HG03521 (cell line): Measurements from ENCODE around the gene MYH15.

Experiments
- ATAC-seq: cut with Tn5 transposase; IDR thresholded peaks from one replicate; pipeline ENCODE4 v1.9.1; 2021; ENCODE audit warnings: mild to moderate bottlenecking, moderate library complexity; ENCODE audit not compliant: unreplicated experiment

The MYH15 gene

GRCh38 chr3:108474581-108474980, 35.8 kb downstream of the MYH15 start:
- no peak for ATAC-seq

GRCh38 chr3:108473711-108474110, 36.7 kb downstream of the MYH15 start:
- no peak for ATAC-seq

DNA sequence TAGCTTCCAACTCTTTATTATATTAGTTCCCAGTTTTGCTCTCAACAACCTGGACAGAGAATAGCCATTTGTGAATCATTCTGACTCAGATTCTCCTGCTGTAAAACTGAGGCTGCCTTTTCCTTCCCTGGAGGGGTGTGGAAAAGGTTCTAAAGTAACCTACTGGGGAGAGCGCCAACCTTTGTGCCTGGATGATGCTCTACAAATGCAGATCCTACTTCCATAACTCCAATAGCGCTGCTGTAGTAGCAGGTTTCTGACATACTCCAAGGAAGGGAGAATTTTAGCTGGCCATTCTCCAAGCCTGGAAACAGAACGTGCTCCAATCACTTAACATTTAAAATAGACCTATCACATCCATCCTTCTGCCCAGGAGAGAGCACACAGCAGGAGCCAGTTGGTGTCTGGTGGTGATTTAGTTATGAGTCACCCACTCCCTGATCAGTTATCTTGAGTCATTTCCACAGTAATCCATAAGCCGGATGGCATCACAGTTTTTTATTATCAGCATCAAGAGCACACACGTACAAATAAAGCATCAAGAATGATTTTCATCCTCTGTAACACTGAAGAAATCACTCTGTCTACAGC, 38.3 kb downstream of the MYH15 start:
- no peak for ATAC-seq

GRCh38 chr3:108471426-108471825, 39.0 kb downstream of the MYH15 start:
- ATAC-seq: no peak

GRCh38 chr3:108469126-108469525, 41.3 kb downstream of the MYH15 start:
- no peak for ATAC-seq

GRCh38 chr3:108468577-108468976, 41.8 kb downstream of the MYH15 start:
- ATAC-seq: no peak

DNA sequence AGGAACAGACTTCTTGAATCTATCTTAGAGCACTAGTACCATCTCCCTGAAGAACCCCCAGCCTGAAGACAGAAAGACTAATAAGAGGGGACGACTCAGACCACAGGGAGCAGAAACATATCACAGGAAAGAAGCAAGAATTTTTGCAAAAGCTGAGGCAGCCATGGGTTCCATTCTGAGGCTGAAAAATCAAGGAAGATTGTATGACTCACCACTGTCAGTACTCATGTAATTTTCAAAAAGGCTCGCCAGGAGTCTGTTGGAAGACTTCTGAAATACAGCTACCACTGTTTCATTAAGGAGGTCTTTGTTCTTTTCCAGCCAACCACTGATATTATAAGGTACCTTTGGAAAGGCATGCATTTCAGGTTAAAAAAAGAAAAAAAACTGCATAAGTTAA, 47.5 kb downstream of the MYH15 start:
- ATAC-seq: no peak

- ATAC-seq: no peak
Observed at GRCh38 chr3:108461661-108462111, 48.7 kb downstream of the MYH15 start.

DNA sequence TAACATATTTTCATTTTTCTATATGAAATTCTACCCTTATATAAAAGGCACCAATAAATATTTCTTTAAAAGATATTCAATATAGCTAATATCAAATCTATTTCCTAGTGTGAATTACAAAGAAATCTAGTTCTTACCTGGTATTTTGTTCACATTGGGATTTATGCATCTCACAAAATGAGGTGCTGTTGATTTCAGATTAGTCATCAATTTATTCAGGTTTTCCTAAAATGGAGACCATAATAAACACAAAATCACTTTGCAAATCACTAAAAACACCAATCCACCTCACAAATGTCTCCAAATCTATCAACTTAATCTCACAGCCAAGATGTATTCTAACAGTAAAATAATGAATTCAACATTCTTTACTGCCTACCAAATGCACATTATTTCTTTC, 51.2 kb downstream of the MYH15 start:
- ATAC-seq: no peak

GRCh38 chr3:108455212-108455705, 55.1 kb downstream of the MYH15 start:
- no peak for ATAC-seq

- ATAC-seq: no peak
Observed at GRCh38 chr3:108453565-108453964, 56.8 kb downstream of the MYH15 start.

DNA sequence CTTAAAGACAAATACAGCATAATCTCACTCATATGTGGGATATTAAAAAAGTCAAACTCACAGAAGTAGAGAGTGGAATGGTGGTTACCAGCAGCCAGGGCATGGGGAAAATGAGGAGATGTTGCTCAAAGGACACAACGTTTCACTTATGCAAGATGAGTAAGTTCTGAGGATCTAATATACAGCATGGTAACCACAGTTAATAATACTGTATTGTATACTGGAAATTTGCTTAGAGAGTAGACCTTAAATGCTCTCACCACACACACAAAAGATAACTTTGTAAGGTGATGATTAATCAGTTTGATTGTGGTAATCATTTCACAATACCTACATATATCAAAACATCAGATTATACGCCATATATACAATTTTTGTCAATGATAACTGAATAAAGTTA, 60.0 kb downstream of the MYH15 start:
- no peak for ATAC-seq

DNA sequence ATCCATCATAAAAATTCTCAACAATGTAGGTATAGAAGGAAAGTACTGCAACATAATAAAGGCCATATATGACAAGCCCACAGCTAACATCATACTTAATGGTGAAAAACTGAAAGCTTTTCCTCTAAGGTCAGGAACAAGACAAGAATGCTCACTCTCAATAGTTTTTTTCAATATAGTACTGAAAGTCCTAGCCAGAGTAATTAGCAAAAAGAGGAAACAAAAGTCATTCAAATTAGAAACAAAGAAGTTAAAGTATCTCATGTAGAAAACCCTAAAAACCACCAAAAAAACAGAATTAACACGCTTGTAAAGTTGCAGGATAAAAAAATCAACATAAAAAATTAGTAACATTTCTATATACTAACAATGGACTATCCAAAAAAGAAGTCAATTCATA, 61.8 kb downstream of the MYH15 start:
- ATAC-seq: no peak

GRCh38 chr3:108447096-108447847, 63.1 kb downstream of the MYH15 start:
- ATAC-seq: no peak

DNA sequence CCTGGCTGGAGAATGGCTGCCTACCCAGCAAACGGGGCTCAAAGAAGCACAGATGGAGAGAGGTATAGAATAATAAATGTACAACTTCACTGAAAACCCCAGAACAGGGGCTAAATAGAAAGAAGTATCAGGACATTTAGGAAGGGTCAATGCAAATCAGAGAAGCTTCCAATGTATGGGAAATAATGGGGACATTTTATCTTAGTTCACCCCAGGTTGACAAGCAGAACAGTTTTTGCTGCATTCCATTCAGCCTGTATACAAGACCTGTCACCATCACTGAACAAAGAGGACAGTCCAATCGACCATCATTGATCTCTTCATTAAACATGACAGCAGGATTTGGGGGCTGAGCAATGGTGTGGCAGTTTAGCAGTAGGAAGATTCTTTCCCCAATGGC, 68.1 kb downstream of the MYH15 start:
- ATAC-seq: no peak

DNA sequence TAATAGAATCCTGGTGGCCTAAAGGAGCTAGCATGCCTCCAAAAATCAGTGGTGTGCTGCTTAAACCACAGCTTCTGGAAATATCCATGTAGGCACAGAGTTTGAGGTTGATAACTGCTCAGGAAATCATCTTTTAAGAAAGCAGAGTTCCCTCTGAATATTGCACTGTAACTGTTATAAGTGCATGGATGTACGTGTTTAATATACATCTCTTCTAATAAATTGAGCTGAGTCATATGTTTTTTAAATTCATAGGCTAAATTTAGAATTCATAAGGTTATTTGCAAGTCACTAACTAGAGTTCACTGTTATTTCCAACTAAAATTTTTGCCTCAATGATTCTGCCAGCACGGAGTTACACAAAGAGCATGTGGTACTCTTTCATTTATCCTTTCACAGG, 68.9 kb downstream of the MYH15 start:
- no peak for ATAC-seq

- ATAC-seq: no peak
Observed at GRCh38 chr3:108441071-108441507, 69.3 kb downstream of the MYH15 start.

DNA sequence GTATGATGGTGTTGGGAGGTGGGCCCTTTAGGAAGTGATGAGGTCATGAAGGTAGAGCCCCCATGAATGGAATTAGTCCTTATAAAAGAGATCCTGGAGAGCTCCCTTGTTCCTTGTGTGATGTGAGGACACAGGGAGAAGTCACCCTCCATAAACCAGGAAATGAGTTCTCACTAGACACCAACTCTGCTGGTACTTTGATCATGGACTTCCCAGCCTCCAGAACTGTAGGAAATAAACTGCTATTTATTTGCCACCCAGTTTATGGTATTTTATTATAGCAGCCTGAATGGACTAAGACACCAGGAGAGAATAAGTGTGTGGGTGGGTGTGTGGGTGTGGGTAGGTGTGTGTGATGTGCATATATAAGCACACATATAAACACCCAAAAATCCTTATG, 71.9 kb downstream of the MYH15 start:
- ATAC-seq: no peak

DNA sequence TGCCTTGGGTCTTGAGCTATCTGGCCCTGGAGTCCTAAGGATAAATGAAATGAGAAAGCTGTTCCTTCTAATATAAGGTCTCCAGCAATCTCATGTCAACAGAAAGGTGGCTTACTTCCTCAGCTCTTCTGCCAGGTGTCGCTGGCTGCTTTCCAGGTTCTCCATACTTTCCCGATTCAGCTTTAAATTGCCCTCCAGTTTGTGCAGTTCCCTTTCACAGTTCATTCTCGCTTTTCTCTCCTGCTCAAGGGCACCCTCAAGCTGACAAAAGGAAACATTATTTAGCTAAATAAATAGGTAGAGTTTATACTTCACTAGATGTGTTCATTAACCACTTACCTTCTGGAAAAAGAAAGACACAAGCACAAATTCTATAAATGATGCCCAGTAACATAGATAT, 73.0 kb downstream of the MYH15 start:
- ATAC-seq: no peak

DNA sequence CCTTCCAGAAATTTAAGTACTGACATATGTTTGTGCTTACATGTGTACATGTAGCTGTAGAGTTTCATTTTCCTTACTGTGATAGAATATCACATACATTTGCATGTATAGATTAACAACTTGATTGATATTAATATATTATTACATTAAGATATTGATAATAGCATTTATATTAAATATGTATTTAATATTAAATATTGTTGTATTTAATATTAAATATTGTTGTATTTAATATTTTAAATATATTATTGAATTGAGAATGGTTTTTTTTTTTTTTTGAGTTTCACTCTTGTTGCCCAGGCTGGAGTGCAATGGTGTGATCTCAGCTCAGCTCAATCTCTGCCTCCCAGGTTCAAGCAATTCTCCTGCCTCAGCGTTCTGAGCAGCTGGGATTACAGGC, 76.5 kb downstream of the MYH15 start:
- no peak for ATAC-seq

DNA sequence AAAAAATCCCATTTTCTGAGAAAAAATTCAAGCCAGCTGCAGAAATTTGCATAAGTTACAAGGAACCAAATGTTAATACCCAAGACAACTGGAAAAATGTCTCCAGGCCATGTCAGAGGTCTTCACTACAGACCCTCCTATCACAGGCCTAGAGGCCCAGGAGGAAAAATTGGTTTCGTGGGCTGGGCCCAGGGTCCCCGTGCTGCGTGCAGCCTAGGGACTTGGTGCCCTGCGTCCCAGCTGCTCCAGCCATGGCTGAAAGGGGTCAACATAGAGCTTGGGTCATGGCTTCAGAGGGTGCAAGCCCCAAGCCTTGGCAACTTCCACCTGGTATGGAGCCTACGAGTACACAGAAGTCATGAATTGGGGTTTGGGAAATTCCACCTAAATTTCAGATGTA, 78.0 kb downstream of the MYH15 start:
- no peak for ATAC-seq

- no peak for ATAC-seq
Observed at GRCh38 chr3:108430540-108430939, 79.9 kb downstream of the MYH15 start.

DNA sequence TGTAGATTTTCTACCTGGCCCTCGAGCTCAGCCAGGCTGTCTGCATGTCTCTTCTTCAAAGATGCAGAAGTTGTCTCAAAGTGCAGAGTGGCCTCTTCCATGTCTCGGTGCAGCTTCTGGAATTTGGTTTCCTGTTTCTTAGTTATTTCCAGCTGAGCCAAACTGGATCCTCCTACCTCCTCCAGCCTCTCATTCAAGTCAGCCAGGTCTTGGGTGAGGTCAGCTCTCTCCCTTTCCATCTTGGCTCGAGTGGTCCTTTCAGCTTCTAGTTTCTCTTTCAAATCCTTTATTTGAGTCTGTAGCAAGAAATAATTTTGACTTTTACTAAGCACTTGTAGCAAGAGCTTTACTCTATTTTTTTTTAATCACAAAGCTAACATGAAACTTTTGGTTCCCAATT, 81.8 kb downstream of the MYH15 start:
- ATAC-seq: no peak
